IMR-90 (cell line): Measurements from ENCODE around the gene NFYB. TPM values are rescaled to one million over a fixed set of nuclear protein-coding genes. Genes with fewer than 3 reads are reported as not detected.

Source experiments
- ATAC-seq: fragments of 200-7000 bp; cut with Tn5 transposase; 2 replicates; pipeline ENCODE4 v1.9.1; 2020; ENCODE audit warnings: low read depth, mild to moderate bottlenecking, moderate library complexity
- BruUV-seq: library from RNA; stranded (reverse); fragments of 400-500 nt; replicated peaks from 2 replicates; lab custom pipeline; 2021; lab: Mats Ljungman, UMichigan
- CTCF ChIA-PET: fragments of 300-600 bp; formaldehyde crosslinking; extraction: SDS; loops from one replicate; lab custom pipeline; 2021; ENCODE audit warnings: antibody characterized with exemption; lab: Yijun Ruan, JAX
- POLR2A ChIA-PET: fragments of 300-600 bp; sonication (Branson Sonifier 250); formaldehyde crosslinking; loops from one replicate; lab custom pipeline; 2022; ENCODE audit warnings: antibody characterized with exemption; ENCODE audit not compliant: unreplicated experiment; lab: Charles Lee
- DNase-seq: peaks from one replicate; pipeline ENCODE4 v3.0.0; 2013
- H2AFZ ChIP-seq: replicated peaks from 2 replicates; pipeline ENCODE3; 2013; ENCODE audit warnings: low read length, mild to moderate bottlenecking; ENCODE audit not compliant: poor library complexity
- H2AK5ac ChIP-seq: 2 replicates; pipeline ENCODE4 v1.6.1; 2013; ENCODE audit warnings: low read depth, low read length, inconsistent platforms
- H2AK9ac ChIP-seq: replicated peaks from 2 replicates; pipeline ENCODE3; 2013; ENCODE audit warnings: mild to moderate bottlenecking, low read depth, low read length, moderate library complexity; ENCODE audit not compliant: poor library complexity
- H2BK120ac ChIP-seq: 2 replicates; pipeline ENCODE4 v1.6.1; 2013; ENCODE audit warnings: low read depth, low read length, inconsistent platforms
- H2BK15ac ChIP-seq: 3 replicates; pipeline ENCODE4 v1.6.1; 2013; ENCODE audit warnings: low read depth, low read length, inconsistent platforms
- H2BK20ac ChIP-seq: 2 replicates; pipeline ENCODE4 v1.6.1; 2013; ENCODE audit warnings: low read depth, mild to moderate bottlenecking, inconsistent platforms, low read length, moderate library complexity
- H2BK5ac ChIP-seq: 2 replicates; pipeline ENCODE4 v1.6.1; 2013; ENCODE audit warnings: mild to moderate bottlenecking, low read depth, low read length, inconsistent platforms; ENCODE audit not compliant: poor library complexity, severe bottlenecking
- H3K14ac ChIP-seq: replicated peaks from 2 replicates; pipeline ENCODE4 v1.6.1; 2013; ENCODE audit warnings: low read depth, low read length, inconsistent platforms
- H3K18ac ChIP-seq: 2 replicates; pipeline ENCODE4 v1.6.1; 2013; ENCODE audit warnings: low read depth, low read length, control low read depth
- H3K23ac ChIP-seq: 2 replicates; pipeline ENCODE4 v1.6.1; 2013; ENCODE audit warnings: low read depth, low read length, inconsistent platforms
- H3K27ac ChIP-seq: 2 replicates; pipeline ENCODE4 v1.5.1; 2013; ENCODE audit warnings: mild to moderate bottlenecking, control low read depth, low read length; ENCODE audit not compliant: insufficient read depth
- H3K27me3 ChIP-seq: 2 replicates; pipeline ENCODE4 v1.6.1; 2013; ENCODE audit warnings: low read length; ENCODE audit not compliant: control insufficient read depth, insufficient read depth
- H3K36me3 ChIP-seq: 2 replicates; pipeline ENCODE4 v1.6.1; 2013; ENCODE audit warnings: low read length, mixed read lengths; ENCODE audit not compliant: control insufficient read depth, insufficient read depth
- H3K4ac ChIP-seq: 2 replicates; pipeline ENCODE4 v1.6.1; 2013; ENCODE audit warnings: low read depth, low read length, inconsistent platforms
- H3K4me1 ChIP-seq: 2 replicates; pipeline ENCODE4 v1.6.1; 2013; ENCODE audit warnings: low read length, mixed read lengths; ENCODE audit not compliant: control insufficient read depth, insufficient read depth
- H3K4me2 ChIP-seq: 2 replicates; pipeline ENCODE4 v1.6.1; 2013; ENCODE audit warnings: low read depth, mild to moderate bottlenecking, control low read depth, low read length, moderate library complexity
- H3K4me3 ChIP-seq: 2 replicates; pipeline ENCODE4 v1.5.1; 2013; ENCODE audit warnings: low read depth, mild to moderate bottlenecking, control low read depth, low read length, moderate library complexity; ENCODE audit not compliant: insufficient read depth
- H3K56ac ChIP-seq: 2 replicates; pipeline ENCODE4 v1.6.1; 2013; ENCODE audit warnings: low read length, inconsistent platforms; ENCODE audit not compliant: insufficient read depth; ENCODE audit errors: extremely low read depth
- H3K79me1 ChIP-seq, 2 experiments: 2 replicates each; pipeline ENCODE4 v1.6.1; 2013; ENCODE audit warnings: low read length in 2 of 2, inconsistent platforms in 1 of 2, low read depth in 1 of 2
- H3K9ac ChIP-seq: 2 replicates; pipeline ENCODE4 v1.6.1; 2013; ENCODE audit warnings: low read depth, low read length, control low read depth
- H3K9me1 ChIP-seq: 2 replicates; pipeline ENCODE4 v1.6.1; 2013; ENCODE audit warnings: low read length, inconsistent platforms; ENCODE audit not compliant: insufficient read depth
- H3K9me3 ChIP-seq: 2 replicates; pipeline ENCODE4 v1.6.1; 2013; ENCODE audit warnings: low read length; ENCODE audit not compliant: control insufficient read depth, insufficient read depth
- H4K20me1 ChIP-seq: 2 replicates; pipeline ENCODE4 v1.6.1; 2013; ENCODE audit warnings: low read length, inconsistent platforms; ENCODE audit not compliant: insufficient read depth
- H4K5ac ChIP-seq: 2 replicates; pipeline ENCODE4 v1.6.1; 2013; ENCODE audit warnings: mild to moderate bottlenecking, low read depth, low read length, control low read depth
- H4K8ac ChIP-seq, 2 experiments: 2 replicates each; pipeline ENCODE4 v1.6.1; 2013; ENCODE audit warnings: low read depth in 2 of 2, low read length in 2 of 2, control low read depth in 1 of 2, inconsistent platforms in 1 of 2
- H4K91ac ChIP-seq: 2 replicates; pipeline ENCODE4 v1.6.1; 2013; ENCODE audit warnings: low read depth, low read length, inconsistent platforms; ENCODE audit not compliant: insufficient read depth
- BHLHE40 ChIP-seq: fragments of 150-350 bp; IDR thresholded peaks from 2 replicates; pipeline ENCODE4 v1.6.1; 2016; ENCODE audit warnings: mild to moderate bottlenecking, low read depth, low read length
- CEBPB ChIP-seq: IDR thresholded peaks from 2 replicates; pipeline ENCODE4 v1.6.1; 2012; ENCODE audit warnings: low read depth, low read length, improper control_type of control experiment
- CHD1 ChIP-seq: IDR thresholded peaks from 2 replicates; pipeline ENCODE4 v1.6.1; 2012; ENCODE audit warnings: low read depth, low read length, improper control_type of control experiment
- CTCF ChIP-seq: conservative IDR thresholded peaks from 2 replicates; pipeline ENCODE4 v1.5.1; 2012; ENCODE audit warnings: mild to moderate bottlenecking, low read depth, low read length, improper control_type of control experiment
- ELK1 ChIP-seq: fragments of 150-350 bp; IDR thresholded peaks from 2 replicates; pipeline ENCODE4 v1.6.1; 2016; ENCODE audit warnings: low read depth, mild to moderate bottlenecking, low read length, moderate library complexity, borderline replicate concordance
- FOS ChIP-seq: fragments of 150-350 bp; IDR thresholded peaks from 2 replicates; pipeline ENCODE4 v1.6.1; 2016; ENCODE audit warnings: low read depth, low read length
- MAFK ChIP-seq: IDR thresholded peaks from 2 replicates; pipeline ENCODE4 v1.6.1; 2012; ENCODE audit warnings: low read depth, low read length, improper control_type of control experiment
- MXI1 ChIP-seq: IDR thresholded peaks from 2 replicates; pipeline ENCODE4 v1.6.1; 2012; ENCODE audit warnings: low read depth, mild to moderate bottlenecking, low read length, moderate library complexity, borderline replicate concordance
- NFE2L2 ChIP-seq: fragments of 150-350 bp; IDR thresholded peaks from 2 replicates; pipeline ENCODE4 v1.6.1; 2016; ENCODE audit warnings: low read depth, mild to moderate bottlenecking, low read length
- POLR2A ChIP-seq: IDR thresholded peaks from 2 replicates; pipeline ENCODE4 v1.6.1; 2012; ENCODE audit warnings: mild to moderate bottlenecking, low read depth, low read length
- RAD21 ChIP-seq: IDR thresholded peaks from 2 replicates; pipeline ENCODE4 v1.6.1; 2012; ENCODE audit warnings: low read length, improper control_type of control experiment
- RCOR1 ChIP-seq: IDR thresholded peaks from 2 replicates; pipeline ENCODE4 v1.6.1; 2012; ENCODE audit warnings: mild to moderate bottlenecking, low read length, improper control_type of control experiment; ENCODE audit not compliant: insufficient replicate concordance
- RFX5 ChIP-seq: IDR thresholded peaks from 2 replicates; pipeline ENCODE4 v1.8.0; 2012; ENCODE audit warnings: low read depth, mild to moderate bottlenecking, low read length, moderate library complexity
- SMC3 ChIP-seq: fragments of 150-350 bp; IDR thresholded peaks from 2 replicates; pipeline ENCODE4 v1.6.1; 2016; ENCODE audit warnings: low read depth, mild to moderate bottlenecking, antibody characterized with exemption, low read length, moderate library complexity
- USF2 ChIP-seq: fragments of 150-350 bp; IDR thresholded peaks from 2 replicates; pipeline ENCODE4 v1.6.1; 2017; ENCODE audit warnings: mild to moderate bottlenecking, antibody characterized with exemption, low read length, low read depth
- WGBS, 2 experiments: methylation state at CpG; one replicate each; pipeline versions ENCODE4 v1.1.5 to v1.1.7; 2013; ENCODE audit warnings: missing lambda C conversion rate in 2 of 2; ENCODE audit not compliant: insufficient read length in 1 of 2; ENCODE audit errors: extremely low coverage in 2 of 2; 5-methylcytosine and 5-hydroxymethylcytosine counted together
- dilution Hi-C: fragments of 300-500 bp; cut with HindIII; formaldehyde crosslinking; loops from one replicate; pipeline ENCODE4 v1.14.3; 2018; ENCODE audit warnings: low sequenced_read_pairs; ENCODE audit not compliant: unreplicated experiment
- in situ Hi-C: fragments of 300-500 bp; cut with MboI; formaldehyde crosslinking; loops from 3 replicates; pipeline ENCODE4 v1.14.3; 2019; ENCODE audit warnings: low sequenced_read_pairs, inconsistent platforms, mixed read lengths
- intact Hi-C: fragments of 100-400 bp; cut with micrococcal nuclease; formaldehyde crosslinking; loops from 2 replicates; pipeline ENCODE4 v1.10.0; 2022
- polyA plus RNA-seq, 3 experiments: library from polyadenylated mRNA; depleted of rRNA; stranded (reverse); fragments of >200 nt; gene quantifications; 2 replicates each; pipeline ENCODE4 v1.2.3, GENCODE V29; 2012; ENCODE audit warnings: low replicate concordance in 1 of 3
- total RNA-seq: library from RNA; depleted of rRNA; stranded (reverse); fragments of >200 nt; gene quantifications from 2 replicates; pipeline ENCODE4 v1.2.3, GENCODE V29; 2012

NFYB gene
- total and polyA plus RNA-seq, 2 of the 4 experiments (the other 2 are of a cell fraction) = 22.2 to 28.4 TPM

GRCh38 chr12:104163631-104164030, 25.6 kb upstream of the NFYB start:
- Histone ChIP-seq H3K27ac (no peak overlapping the region), H3K4me1 (no peaks in the 10 kb centered on the region; the same call in 1 of the 2 replicates), H2AFZ (no peak overlapping the region), H2AK9ac (no peak overlapping the region), H4K20me1 (no peaks in the 10 kb centered on the region), H4K91ac (no peak overlapping the region), H3K79me1 (no peaks in the 10 kb centered on the region), H3K36me3 (no peaks in the 10 kb centered on the region), H4K5ac (no peak overlapping the region), H3K4ac (no peak overlapping the region), H3K4me2 (no peak overlapping the region), H2BK15ac (no peak overlapping the region), H3K14ac (no peak overlapping the region), H2BK120ac (no peak overlapping the region), H2BK5ac (no peak overlapping the region), H2BK20ac (no peak overlapping the region), H3K4me3 (no peak overlapping the region), H3K9me3 (no peaks in the 10 kb centered on the region), H3K18ac (no peak overlapping the region), H3K23ac (no peak overlapping the region), H4K8ac (no peak overlapping the region), H3K56ac (no peak overlapping the region), H3K9me1 (no peaks in the 10 kb centered on the region), H3K9ac (no peak overlapping the region), H2AK5ac (no peak overlapping the region), H3K27me3 (no peaks in the 10 kb centered on the region)
- no CpG with 5 or more reads among the region's 4 CpGs for WGBS, 2 experiments
- intact Hi-C loops (no loop called here), in situ Hi-C loops (no loop called here), dilution Hi-C loops (no loop called here)
- no peak for TF ChIP-seq USF2
- no peak for TF ChIP-seq SMC3
- TF ChIP-seq FOS = no peak
- TF ChIP-seq NFE2L2 = no peak
- no peak for TF ChIP-seq CEBPB
- TF ChIP-seq MXI1 = no peak
- no peak for TF ChIP-seq POLR2A
- no peak for TF ChIP-seq RCOR1
- TF ChIP-seq CHD1 = no peak
- TF ChIP-seq RFX5 = no peak
- no peak for TF ChIP-seq ELK1
- no peak for TF ChIP-seq RAD21
- no peak for TF ChIP-seq MAFK
- no peak for TF ChIP-seq BHLHE40
- TF ChIP-seq CTCF = no peak
- CTCF ChIA-PET = no interaction called here
- POLR2A ChIA-PET = no interaction called here
- no peak for DNase-seq
- no peak for ATAC-seq
- BruUV-seq = no TSS peak
